Measurements from ENCODE around the gene ENTPD8.

Gene ENTPD8

DNA sequence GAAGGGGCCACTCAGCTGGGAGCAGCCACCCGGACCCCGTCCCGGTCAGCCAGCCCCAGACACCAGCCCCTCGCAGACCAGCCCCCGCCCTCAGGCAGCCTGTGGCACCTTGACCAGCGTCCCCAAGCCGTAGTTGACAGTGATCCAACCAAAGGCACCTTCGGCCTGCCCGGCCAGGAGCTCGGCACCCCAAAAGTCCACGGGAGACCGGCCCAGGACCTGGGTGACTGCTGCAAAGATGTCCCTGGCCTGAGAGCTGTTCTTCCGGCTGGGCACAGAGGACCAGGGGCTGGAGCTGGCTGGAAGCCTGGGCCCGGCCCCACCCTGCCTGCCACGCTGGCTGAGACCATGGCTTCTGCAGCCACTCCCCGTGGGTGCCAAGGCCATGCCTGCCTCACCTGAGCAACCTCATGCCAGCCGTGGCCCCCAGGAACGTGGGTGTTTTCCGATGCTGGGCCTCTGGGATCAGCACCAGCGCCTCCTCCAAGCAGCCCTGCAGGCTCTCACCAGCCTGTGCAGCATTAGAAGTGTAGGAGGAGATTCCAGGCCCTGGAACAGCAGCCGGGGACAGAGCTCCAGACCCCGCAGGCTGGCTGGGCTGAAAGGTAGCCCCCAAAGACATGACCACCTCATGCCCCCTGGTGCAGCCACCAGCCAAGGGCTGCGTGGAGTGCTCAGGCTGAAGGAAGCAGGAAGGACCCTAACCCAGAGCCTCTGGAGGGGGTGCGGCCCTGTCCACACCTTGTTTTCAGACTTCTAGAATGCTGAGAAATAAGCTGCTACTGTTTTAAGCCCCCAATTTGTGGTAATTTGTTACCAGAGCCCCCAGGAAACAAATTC, 4.2 kb downstream of the ENTPD8 start:
- no peak overlapping the region for H3K4me3 ChIP-seq (ENCODE audit: low read depth, low read length)
- TF ChIP-seq, protein P1, sequence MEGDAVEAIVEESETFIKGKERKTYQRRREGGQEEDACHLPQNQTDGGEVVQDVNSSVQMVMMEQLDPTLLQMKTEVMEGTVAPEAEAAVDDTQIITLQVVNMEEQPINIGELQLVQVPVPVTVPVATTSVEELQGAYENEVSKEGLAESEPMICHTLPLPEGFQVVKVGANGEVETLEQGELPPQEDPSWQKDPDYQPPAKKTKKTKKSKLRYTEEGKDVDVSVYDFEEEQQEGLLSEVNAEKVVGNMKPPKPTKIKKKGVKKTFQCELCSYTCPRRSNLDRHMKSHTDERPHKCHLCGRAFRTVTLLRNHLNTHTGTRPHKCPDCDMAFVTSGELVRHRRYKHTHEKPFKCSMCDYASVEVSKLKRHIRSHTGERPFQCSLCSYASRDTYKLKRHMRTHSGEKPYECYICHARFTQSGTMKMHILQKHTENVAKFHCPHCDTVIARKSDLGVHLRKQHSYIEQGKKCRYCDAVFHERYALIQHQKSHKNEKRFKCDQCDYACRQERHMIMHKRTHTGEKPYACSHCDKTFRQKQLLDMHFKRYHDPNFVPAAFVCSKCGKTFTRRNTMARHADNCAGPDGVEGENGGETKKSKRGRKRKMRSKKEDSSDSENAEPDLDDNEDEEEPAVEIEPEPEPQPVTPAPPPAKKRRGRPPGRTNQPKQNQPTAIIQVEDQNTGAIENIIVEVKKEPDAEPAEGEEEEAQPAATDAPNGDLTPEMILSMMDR (IDR thresholded peaks at IDR 0.05; ENCODE audit: low read depth, low read length) = no peak

DNA sequence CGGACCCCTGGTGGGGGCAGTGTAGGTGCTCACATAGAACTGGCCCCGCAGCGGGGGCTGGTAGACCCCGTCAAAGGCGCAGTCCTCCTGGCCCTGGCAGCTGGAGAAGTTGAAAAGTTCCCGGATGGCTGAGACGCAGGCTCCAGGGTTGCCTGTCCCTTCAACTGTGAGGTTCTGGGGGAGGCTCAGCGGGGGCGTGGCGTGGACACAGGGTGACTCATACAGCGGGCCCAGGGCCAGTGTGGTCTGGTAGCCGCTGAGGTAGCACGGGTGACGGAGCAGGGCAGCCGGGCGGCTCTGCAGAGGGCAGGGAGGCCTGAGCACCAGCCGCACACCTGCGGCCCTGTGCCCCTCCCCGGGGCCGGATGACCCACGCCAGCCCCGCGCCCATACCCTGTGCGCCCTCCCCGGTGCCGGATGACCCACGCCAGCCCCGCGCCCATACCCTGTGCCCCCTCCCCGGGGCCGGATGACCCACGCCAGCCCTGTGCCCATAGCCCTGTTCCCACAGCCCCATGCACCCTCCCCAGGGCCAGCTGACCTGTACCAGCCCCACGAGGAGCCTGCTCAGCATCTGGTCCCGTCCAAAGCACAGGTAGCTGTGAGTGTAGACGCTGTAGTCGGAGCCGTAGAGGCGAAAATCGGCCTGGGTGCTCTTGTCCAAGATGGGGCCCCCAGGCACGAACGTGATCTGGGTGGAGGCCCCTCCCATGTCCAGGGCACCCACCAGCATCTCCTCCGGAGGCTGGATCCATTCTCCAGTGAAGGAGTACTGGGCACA, 5.0 kb downstream of the ENTPD8 start:
- H3K4me3 ChIP-seq (ENCODE audit: low read depth, low read length) = no peak overlapping the region
- TF ChIP-seq, protein P1 (IDR thresholded peaks at IDR 0.05; ENCODE audit: low read depth, low read length) = no peak

DNA sequence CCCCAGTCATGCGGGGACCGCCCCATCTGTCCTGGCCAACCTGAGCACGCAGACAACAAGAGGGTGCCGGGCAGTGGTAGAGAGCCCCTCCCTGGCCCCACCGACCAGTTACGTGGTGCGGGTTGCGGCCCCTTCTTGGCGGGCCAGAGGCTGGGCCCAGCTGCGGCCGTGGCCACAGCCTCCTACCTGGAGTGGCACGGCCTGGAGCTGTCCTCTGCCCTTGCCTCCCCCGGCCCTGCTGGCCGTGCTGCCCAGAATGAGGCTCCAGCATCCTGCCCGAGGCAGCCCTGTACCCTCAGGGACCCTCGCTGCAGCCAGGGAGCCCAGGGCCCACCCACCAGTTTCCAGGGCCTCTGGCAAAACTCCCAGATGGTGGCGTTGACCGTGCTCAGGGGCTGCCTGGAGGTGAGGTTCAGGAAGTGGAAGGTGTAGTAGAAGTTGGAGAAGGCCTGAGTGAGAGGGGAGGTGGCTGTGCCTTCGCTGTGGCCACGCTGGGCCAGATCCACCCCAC, 5.7 kb downstream of the ENTPD8 start:
- TF ChIP-seq, protein P1 (IDR thresholded peaks at IDR 0.05; ENCODE audit: low read depth, low read length) = no peak
- H3K4me3 ChIP-seq (ENCODE audit: low read depth, low read length) = no peak overlapping the region

DNA sequence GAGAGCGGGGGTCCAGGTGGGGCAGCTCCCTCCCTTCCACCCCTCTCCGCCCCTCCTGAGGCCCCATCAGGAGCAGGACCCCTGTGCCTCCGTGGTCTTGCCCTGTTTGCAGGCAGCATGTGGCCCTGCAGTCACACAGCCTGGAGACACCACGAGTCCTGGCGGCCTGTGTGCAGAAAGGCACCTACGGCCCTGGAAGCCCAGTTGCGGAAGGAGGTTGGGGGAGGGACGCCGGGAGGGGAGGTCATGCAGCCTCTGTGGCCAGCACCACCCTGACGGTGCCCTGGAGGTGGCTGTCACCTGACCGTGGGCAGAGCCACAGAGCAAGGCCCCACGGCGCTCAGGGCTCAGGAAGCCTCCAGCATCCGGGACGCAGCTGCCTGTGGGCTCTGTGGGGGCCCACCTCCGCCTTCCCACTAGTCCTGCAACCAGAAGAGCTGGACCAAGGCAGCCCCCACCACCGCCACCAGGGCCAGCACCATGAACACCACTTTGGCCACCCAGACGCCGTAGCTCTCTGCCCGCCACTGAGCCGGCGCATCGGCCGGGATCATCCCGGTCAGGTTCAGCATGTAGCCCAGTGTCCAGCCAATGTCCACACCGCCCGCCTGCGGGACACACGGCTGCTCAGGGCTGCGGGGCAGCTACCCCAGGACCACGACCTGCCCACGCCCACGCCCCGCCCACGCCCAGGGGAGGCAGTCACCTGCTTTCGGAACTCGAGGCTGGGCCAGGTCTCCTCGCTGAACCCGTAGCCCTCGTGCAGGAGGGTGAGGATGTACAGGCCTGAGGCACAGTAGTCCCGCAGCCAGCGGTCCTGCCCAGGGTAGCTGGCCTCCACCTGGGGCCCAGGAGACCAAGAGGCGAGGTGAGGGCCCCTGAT, 6.4 kb downstream of the ENTPD8 start:
- TF ChIP-seq, protein P1 (IDR thresholded peaks at IDR 0.05; ENCODE audit: low read depth, low read length) = no peak
- H3K4me3 ChIP-seq (ENCODE audit: low read depth, low read length) = no peak overlapping the region

DNA sequence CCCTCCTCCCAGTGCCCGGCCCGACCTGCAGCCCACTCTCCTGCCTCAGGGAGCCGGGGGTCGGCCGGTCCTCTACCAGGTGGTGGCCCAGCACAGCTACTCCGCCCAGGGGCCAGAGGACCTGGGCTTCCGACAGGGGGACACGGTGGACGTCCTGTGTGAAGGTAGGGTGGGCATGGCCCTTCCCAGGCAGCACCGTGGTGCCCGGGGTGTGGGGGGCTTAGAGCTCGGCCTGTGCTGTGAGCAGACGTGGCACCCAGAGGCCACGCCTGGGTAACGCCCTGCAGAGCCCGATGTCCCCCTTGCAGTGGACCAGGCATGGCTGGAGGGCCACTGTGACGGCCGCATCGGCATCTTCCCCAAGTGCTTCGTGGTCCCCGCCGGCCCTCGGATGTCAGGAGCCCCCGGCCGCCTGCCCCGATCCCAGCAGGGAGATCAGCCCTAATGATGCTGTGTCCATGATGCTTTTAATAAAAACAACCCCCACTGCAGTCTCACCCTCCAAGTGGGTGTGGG, 7.2 kb downstream of the ENTPD8 start:
- H3K4me3 ChIP-seq (ENCODE audit: low read depth, low read length) = no peak overlapping the region
- TF ChIP-seq, protein P1 (IDR thresholded peaks at IDR 0.05; ENCODE audit: low read depth, low read length) = no peak

DNA sequence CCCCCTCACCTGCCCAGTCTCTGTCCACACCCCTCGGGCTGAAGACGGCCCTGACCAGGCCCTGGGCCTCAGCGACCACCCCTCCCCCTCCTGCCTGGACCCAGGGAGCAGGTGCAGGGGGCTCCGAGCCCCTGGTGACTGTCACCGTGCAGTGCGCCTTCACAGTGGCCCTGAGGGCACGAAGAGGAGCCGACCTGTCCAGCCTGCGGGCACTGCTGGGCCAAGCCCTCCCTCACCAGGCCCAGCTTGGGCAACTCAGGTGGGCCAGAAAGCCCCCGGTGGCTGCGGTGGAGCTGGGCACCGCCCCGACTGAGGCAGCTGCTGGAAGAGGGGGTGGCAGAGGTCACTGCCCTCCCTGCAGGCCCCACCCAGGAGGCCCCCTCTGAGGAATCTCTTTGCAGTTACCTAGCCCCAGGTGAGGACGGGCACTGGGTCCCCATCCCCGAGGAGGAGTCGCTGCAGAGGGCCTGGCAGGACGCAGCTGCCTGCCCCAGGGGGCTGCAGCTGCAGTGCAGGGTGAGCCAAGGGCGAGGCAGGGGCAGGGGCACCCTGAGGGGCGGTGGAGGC, 7.7 kb downstream of the ENTPD8 start:
- TF ChIP-seq, protein P1 (IDR thresholded peaks at IDR 0.05; ENCODE audit: low read depth, low read length) = no peak
- H3K4me3 ChIP-seq (ENCODE audit: low read depth, low read length) = no peak overlapping the region
